RWPE2 (cell line): ENCODE data around the gene S1PR4.
A peak's percentile ranks its signal among the peaks of the same experiment; 100 is the strongest.

Source experiments
- ATAC-seq: fragments of 200-7000 bp; cut with Tn5 transposase; 3 replicates; pipeline ENCODE4 v1.9.1; 2021; ENCODE audit warnings: low read depth
- DNase-seq: peaks from one replicate; pipeline ENCODE4 v3.0.0-alpha.2; 2020; ENCODE audit warnings: low spot score
- H3K27ac ChIP-seq: fragments of 450-650 bp; 2 replicates; pipeline ENCODE4 v1.5.1; 2017; ENCODE audit warnings: mild to moderate bottlenecking; ENCODE audit not compliant: poor library complexity, severe bottlenecking
- H3K27me3 ChIP-seq: fragments of 250-450 bp; sonication (Bioruptor Pico); 2 replicates; pipeline ENCODE4 v1.5.1; 2021; ENCODE audit warnings: mild to moderate bottlenecking, moderate library complexity; ENCODE audit not compliant: insufficient read depth, poor library complexity, severe bottlenecking
- H3K36me3 ChIP-seq: fragments of 250-450 bp; sonication (Bioruptor Pico); 2 replicates; pipeline ENCODE4 v1.5.1; 2020; ENCODE audit warnings: low read depth, mild to moderate bottlenecking, moderate library complexity
- H3K4me1 ChIP-seq: fragments of 250-450 bp; sonication (Bioruptor Pico); 2 replicates; pipeline ENCODE4 v1.5.1; 2021; ENCODE audit warnings: mild to moderate bottlenecking, moderate library complexity; ENCODE audit not compliant: insufficient read depth, poor library complexity, severe bottlenecking
- H3K4me3 ChIP-seq: fragments of 250-450 bp; sonication (Bioruptor Pico); 2 replicates; pipeline ENCODE4 v1.5.1; 2021; ENCODE audit warnings: mild to moderate bottlenecking, moderate library complexity; ENCODE audit not compliant: severe bottlenecking
- H3K9me3 ChIP-seq: fragments of 250-450 bp; sonication (Bioruptor Pico); 2 replicates; pipeline ENCODE4 v1.5.1; 2021; ENCODE audit warnings: mild to moderate bottlenecking, moderate library complexity; ENCODE audit not compliant: severe bottlenecking
- CTCF ChIP-seq: fragments of 450-650 bp; IDR thresholded peaks from one replicate; pipeline ENCODE4 v1.5.1; 2017; ENCODE audit warnings: mild to moderate bottlenecking, moderate library complexity; ENCODE audit not compliant: poor library complexity, severe bottlenecking

S1PR4 gene

GRCh38 chr19:3140667-3141038 is 37.9 kb upstream of the S1PR4 start:
- Histone ChIP-seq H3K27ac (peak overlapping the region; percentile 97), H3K4me1 (peaks cover 20% of the 10 kb centered on the region), H3K4me3 (no peak overlapping the region), H3K9me3 (no peaks in the 10 kb centered on the region), H3K27me3 (no peaks in the 10 kb centered on the region), H3K36me3 (peaks cover 38% of the 10 kb centered on the region)
- DNase-seq (no peak), ATAC-seq (no peak)
- TF ChIP-seq CTCF = no peak

GRCh38 chr19:3142292-3142670 is 36.3 kb upstream of the S1PR4 start:
- Histone ChIP-seq H3K27ac (peak overlapping the region; percentile 97), H3K9me3 (no peaks in the 10 kb centered on the region), H3K27me3 (no peaks in the 10 kb centered on the region), H3K4me1 (peaks cover 18% of the 10 kb centered on the region), H3K36me3 (peaks cover 45% of the 10 kb centered on the region), H3K4me3 (no peak overlapping the region)
- DNase-seq (peak; percentile 75), ATAC-seq (peak; percentile 77)
- no peak for TF ChIP-seq CTCF

- H3K4me3 ChIP-seq = no peak overlapping the region
- peak overlapping the region; percentile 97 for H3K27ac ChIP-seq
- no peak for TF ChIP-seq CTCF
- DNase-seq = no peak
- H3K9me3 ChIP-seq = no peaks in the 10 kb centered on the region
- no peaks in the 10 kb centered on the region for H3K27me3 ChIP-seq
- peaks cover 40% of the 10 kb centered on the region for H3K36me3 ChIP-seq
- peaks cover 16% of the 10 kb centered on the region for H3K4me1 ChIP-seq
- no peak for ATAC-seq
Observed at GRCh38 chr19:3142781-3143337, 35.7 kb upstream of the S1PR4 start.

- TF ChIP-seq CTCF = no peak
- H3K27ac ChIP-seq = no peak overlapping the region
Observed at GRCh38 chr19:3145909-3146676, 32.5 kb upstream of the S1PR4 start.

GRCh38 chr19:3146677-3147100 is 31.9 kb upstream of the S1PR4 start:
- Histone ChIP-seq H3K27ac (no peak overlapping the region), H3K4me3 (no peak overlapping the region), H3K4me1 (peaks cover 8% of the 10 kb centered on the region), H3K27me3 (no peaks in the 10 kb centered on the region), H3K9me3 (no peaks in the 10 kb centered on the region), H3K36me3 (peaks cover 49% of the 10 kb centered on the region)
- ATAC-seq (no peak), DNase-seq (no peak)
- TF ChIP-seq CTCF = peak; percentile 75

More at GRCh38 chr19:3145909-3146676, 32.5 kb upstream of the S1PR4 start:
- Histone ChIP-seq H3K9me3 (no peaks in the 10 kb centered on the region), H3K27me3 (no peaks in the 10 kb centered on the region), H3K4me1 (peaks cover 14% of the 10 kb centered on the region), H3K36me3 (peaks cover 48% of the 10 kb centered on the region), H3K4me3 (no peak overlapping the region)
- no peak for DNase-seq
- no peak for ATAC-seq
